Natural killer cell (primary cell): ENCODE data around the gene ZSWIM6. TPM values are rescaled to one million over a fixed set of nuclear protein-coding genes. Genes with fewer than 3 reads are reported as not detected.

Experiments
- ATAC-seq, 3 donors: fragments of 150-1000 bp in 2 of 3; fragments of 200-7000 bp in 1 of 3; cut with Tn5 transposase; 1 replicate in 1 of 3; 2 replicates in 2 of 3; pipeline ENCODE4 v1.10.0; 2021; ENCODE audit warnings: mild to moderate bottlenecking in 2 of 3, moderate library complexity in 2 of 3
- DNase-seq, 2 donors: peaks; one replicate each; pipeline versions ENCODE4 v3.0.0 to v3.0.0-alpha.2; 2013 to 2021; ENCODE audit warnings: mixed read lengths in 1 of 2
- H3K27ac ChIP-seq: one replicate; pipeline ENCODE4 v1.5.1; 2013; ENCODE audit warnings: mild to moderate bottlenecking, low read length
- H3K27me3 ChIP-seq: one replicate; pipeline ENCODE4 v1.6.1; 2013; ENCODE audit warnings: low read length; ENCODE audit not compliant: control insufficient read depth, insufficient read depth
- H3K36me3 ChIP-seq: one replicate; pipeline ENCODE4 v1.6.1; 2013; ENCODE audit warnings: low read length; ENCODE audit not compliant: control insufficient read depth, insufficient read depth
- H3K4me1 ChIP-seq: one replicate; pipeline ENCODE4 v1.6.1; 2013; ENCODE audit warnings: low read length; ENCODE audit not compliant: control insufficient read depth, insufficient read depth
- H3K4me3 ChIP-seq: one replicate; pipeline ENCODE4 v1.5.1; 2013; ENCODE audit warnings: low read length
- H3K9me3 ChIP-seq: one replicate; pipeline ENCODE4 v1.6.1; 2013; ENCODE audit warnings: low read length; ENCODE audit not compliant: control insufficient read depth, insufficient read depth
- H3K27ac Mint-ChIP-seq, 2 donors: one replicate each; pipeline ENCODE4 v1.8.0; 2022; ENCODE audit warnings: mild to moderate bottlenecking in 2 of 2, mixed read lengths in 2 of 2, moderate library complexity in 1 of 2
- H3K27me3 Mint-ChIP-seq, 2 donors: one replicate each; pipeline ENCODE4 v1.8.0; 2022; ENCODE audit warnings: low read depth in 2 of 2, mixed read lengths in 2 of 2
- H3K36me3 Mint-ChIP-seq: one replicate; pipeline ENCODE4 v1.8.0; 2022; ENCODE audit warnings: mixed read lengths
- H3K4me1 Mint-ChIP-seq, 2 donors: one replicate each; pipeline ENCODE4 v1.8.0; 2022; ENCODE audit warnings: mixed read lengths in 2 of 2
- H3K4me3 Mint-ChIP-seq: one replicate; pipeline ENCODE4 v1.8.0; 2022; ENCODE audit warnings: mild to moderate bottlenecking, moderate library complexity, mixed read lengths
- H3K9me3 Mint-ChIP-seq, 2 donors: one replicate each; pipeline ENCODE4 v1.8.0; 2022; ENCODE audit warnings: mixed read lengths in 2 of 2
- WGBS: methylation state at CpG from one replicate; pipeline ENCODE4 v1.1.7; 2013; ENCODE audit warnings: missing lambda C conversion rate; ENCODE audit not compliant: insufficient coverage; 5-methylcytosine and 5-hydroxymethylcytosine counted together
- intact Hi-C: fragments of 100-400 bp; cut with micrococcal nuclease; formaldehyde crosslinking; loops from one replicate; pipeline ENCODE4 v1.14.2; 2022
- total RNA-seq, 4 donors: library from RNA; stranded (reverse); fragments of 120-200 nt in 1 of 4; gene quantifications; one replicate each; pipeline versions ENCODE4 v1.2.3 to v1.2.4, GENCODE V29; 2013 to 2022
- TF ChIP-seq, protein P1 (sequence below): fragments of 200-600 bp; IDR thresholded peaks from one replicate; pipeline ENCODE4 v1.8.0; 2022; ENCODE audit warnings: antibody characterized with exemption

The ZSWIM6 gene
- total RNA-seq, 3 donors from 2014 or later (not counting 1 experiment from before 2014, with no cell fraction given) = 8.7 to 11.4 (median 10.5) TPM

DNA sequence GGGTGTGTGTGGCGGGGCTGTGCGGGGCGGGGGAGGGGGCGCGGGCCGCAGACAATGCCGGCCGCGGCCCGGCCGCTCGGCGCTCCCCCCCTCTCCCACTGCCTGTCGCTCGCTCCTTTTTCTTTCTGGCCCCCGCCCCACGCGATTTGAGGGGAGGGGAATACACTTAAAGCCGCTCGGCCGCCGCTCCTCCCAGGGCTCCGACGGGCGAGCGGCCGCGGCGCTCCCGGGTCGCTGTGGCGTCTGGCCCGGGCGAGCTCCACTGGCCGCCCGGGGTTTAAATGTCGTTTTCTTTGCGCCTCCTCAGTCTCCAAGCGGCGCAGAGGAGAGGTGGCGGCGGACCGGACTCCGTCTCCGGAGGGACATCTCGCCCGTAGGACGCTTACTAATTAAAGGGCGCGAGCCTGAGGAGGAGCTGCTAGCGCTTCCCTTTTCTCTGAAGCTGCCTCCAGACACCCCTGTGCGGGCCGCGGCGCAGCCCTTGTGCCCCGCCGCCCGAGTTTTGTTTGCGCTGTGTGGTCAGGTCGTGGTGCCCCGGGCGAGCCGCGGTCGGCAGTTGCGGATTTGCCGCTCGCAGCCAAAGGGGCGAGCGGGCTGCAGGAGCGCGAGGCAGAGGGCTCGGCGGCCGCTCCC lies 1.4 kb downstream of the ZSWIM6 start:
- no peaks in the 10 kb centered on the region for H3K36me3 ChIP-seq
- no peaks in the 10 kb centered on the region for H3K9me3 ChIP-seq
- Mint-ChIP-seq H3K9me3 (no peaks in the 10 kb centered on the region), H3K4me1 (peaks cover 43 to 44% of the 10 kb centered on the region in 2 donors), H3K36me3 (no peaks in the 10 kb centered on the region), H3K27me3 (peaks cover 11 to 24% of the 10 kb centered on the region in 2 donors), H3K27ac (peak overlapping the region; percentile 81 to 99), H3K4me3 (peak overlapping the region; percentile 91)
- ATAC-seq (no peak), DNase-seq (peak; percentile 41 to 53)
- no peak overlapping the region for H3K27ac ChIP-seq
- intact Hi-C loops = loop anchor here (2.0 kb wide), 1 partner anchor 171 kb away; the partner anchor contains the start of gene SMIM15
- WGBS = under 1% methylated on average over 73 of the region's 75 CpGs
- H3K27me3 ChIP-seq = no peaks in the 10 kb centered on the region
- TF ChIP-seq, protein P1, sequence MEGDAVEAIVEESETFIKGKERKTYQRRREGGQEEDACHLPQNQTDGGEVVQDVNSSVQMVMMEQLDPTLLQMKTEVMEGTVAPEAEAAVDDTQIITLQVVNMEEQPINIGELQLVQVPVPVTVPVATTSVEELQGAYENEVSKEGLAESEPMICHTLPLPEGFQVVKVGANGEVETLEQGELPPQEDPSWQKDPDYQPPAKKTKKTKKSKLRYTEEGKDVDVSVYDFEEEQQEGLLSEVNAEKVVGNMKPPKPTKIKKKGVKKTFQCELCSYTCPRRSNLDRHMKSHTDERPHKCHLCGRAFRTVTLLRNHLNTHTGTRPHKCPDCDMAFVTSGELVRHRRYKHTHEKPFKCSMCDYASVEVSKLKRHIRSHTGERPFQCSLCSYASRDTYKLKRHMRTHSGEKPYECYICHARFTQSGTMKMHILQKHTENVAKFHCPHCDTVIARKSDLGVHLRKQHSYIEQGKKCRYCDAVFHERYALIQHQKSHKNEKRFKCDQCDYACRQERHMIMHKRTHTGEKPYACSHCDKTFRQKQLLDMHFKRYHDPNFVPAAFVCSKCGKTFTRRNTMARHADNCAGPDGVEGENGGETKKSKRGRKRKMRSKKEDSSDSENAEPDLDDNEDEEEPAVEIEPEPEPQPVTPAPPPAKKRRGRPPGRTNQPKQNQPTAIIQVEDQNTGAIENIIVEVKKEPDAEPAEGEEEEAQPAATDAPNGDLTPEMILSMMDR = no peak
- peaks cover 11% of the 10 kb centered on the region for H3K4me1 ChIP-seq
- H3K4me3 ChIP-seq = peak overlapping the region; percentile 72

DNA sequence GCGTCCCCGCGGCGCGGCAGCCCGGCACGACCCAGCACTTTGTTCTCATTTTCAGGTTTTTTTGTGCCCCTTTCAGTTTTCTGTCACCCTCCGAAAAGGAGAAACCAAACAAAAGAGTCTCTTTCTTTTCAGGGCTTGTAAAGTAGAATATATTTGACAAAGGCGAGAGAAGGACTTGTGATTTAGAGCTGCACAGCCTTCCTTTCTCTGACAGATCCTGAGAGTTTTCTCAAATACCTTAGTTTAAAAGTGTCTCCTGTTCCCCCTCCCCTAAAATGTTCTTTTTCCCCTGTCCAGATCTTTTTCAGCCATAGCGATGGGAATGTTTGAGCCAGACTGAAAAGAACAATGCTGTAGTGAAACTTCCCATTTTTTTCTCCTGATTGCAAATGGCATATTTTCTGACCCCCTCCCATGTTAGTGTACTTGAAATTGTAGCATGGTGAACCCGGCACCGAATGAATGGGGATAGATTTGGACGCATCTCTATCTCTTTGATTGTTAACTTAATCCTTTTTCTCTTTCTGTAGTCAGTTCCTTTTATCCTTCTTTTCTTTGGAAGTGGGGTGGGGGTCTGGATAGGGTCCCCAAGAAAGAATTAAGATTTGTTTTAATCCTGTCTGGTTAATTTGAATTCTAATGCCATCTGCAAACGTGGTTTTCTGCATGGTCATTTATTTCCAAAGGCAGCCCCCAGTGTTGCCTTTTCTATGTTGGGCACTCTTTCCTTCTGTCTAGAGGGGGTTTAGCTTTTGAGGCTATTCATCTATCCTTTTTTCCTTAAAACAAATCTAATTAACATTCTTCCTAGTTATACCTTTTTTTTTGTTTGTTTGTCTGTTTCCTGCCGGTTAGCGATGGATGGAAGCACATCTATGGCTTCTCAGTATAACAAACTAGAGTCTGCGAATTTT lies 2.2 kb downstream of the ZSWIM6 start:
- H3K9me3 Mint-ChIP-seq = no peaks in the 10 kb centered on the region
- peaks cover 35 to 45% of the 10 kb centered on the region in 2 donors for H3K4me1 Mint-ChIP-seq
- DNase-seq (no peak), ATAC-seq (no peak)
- peak overlapping the region; percentile 72 for H3K4me3 ChIP-seq
- no peaks in the 10 kb centered on the region for H3K9me3 ChIP-seq
- H3K4me3 Mint-ChIP-seq = peak overlapping the region; percentile 91
- H3K27ac ChIP-seq = no peak overlapping the region
- no peaks in the 10 kb centered on the region for H3K27me3 ChIP-seq
- no peaks in the 10 kb centered on the region for H3K36me3 ChIP-seq
- intact Hi-C loops = loop anchor here (2.0 kb wide), 1 partner anchor 171 kb away; the partner anchor contains the start of gene SMIM15
- 30% methylated on average over 12 of the region's 17 CpGs for WGBS
- peak overlapping the region; percentile 81 to 99 for H3K27ac Mint-ChIP-seq
- TF ChIP-seq, protein P1 = no peak
- H3K27me3 Mint-ChIP-seq = peaks cover 4 to 17% of the 10 kb centered on the region in 2 donors
- peaks cover 10% of the 10 kb centered on the region for H3K4me1 ChIP-seq
- no peaks in the 10 kb centered on the region for H3K36me3 Mint-ChIP-seq

DNA sequence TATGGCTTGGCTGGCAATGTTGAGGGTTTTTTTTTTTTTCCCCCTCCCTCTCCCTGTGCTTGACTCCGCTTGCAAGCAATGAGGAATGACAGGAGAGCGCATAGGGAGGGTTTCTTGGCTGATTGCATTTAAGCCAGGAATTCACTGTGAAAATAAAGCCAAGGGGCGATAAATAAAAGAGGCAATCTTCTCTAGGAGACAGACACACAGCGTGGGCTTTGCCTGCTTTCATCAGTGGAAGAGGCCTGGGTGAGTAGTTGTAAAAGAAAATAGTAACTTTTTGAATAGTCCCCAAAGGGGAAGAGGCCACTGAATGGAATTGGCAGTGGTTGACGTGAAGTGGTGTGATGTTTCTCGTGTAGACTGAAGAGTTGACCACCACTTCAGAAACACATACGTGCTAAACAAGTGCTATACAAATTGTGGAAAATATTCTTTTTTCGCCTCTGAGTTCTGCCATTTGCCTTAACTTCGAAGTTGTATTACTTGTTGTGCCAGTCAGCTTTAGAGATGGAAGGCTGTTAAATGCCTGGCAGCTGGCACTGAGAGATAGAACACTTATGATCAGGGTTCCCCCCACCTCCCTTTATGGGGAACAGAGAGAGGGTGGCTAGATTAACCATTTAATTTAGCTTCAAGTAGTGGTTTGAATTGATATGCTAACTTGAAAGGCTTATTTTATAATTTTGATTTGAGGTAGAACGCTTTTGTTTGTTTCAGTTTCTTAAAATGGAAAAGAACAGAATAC lies 3.0 kb downstream of the ZSWIM6 start:
- 88% methylated on average over 10 of the region's 10 CpGs for WGBS
- no peaks in the 10 kb centered on the region for H3K9me3 ChIP-seq
- peaks cover 27 to 41% of the 10 kb centered on the region in 2 donors for H3K4me1 Mint-ChIP-seq
- peaks cover 0 to 11% of the 10 kb centered on the region in 2 donors for H3K27me3 Mint-ChIP-seq
- intact Hi-C loops = no loop called here
- peaks cover 6% of the 10 kb centered on the region for H3K4me1 ChIP-seq
- H3K27ac ChIP-seq = no peak overlapping the region
- TF ChIP-seq, protein P1 = no peak
- H3K36me3 ChIP-seq = no peaks in the 10 kb centered on the region
- ATAC-seq = no peak
- H3K27me3 ChIP-seq = no peaks in the 10 kb centered on the region
- peak overlapping the region; percentile 91 for H3K4me3 Mint-ChIP-seq
- H3K9me3 Mint-ChIP-seq = no peaks in the 10 kb centered on the region
- no peaks in the 10 kb centered on the region for H3K36me3 Mint-ChIP-seq
- no peak for DNase-seq
- peak overlapping the region; percentile 81 to 99 for H3K27ac Mint-ChIP-seq
- no peak overlapping the region for H3K4me3 ChIP-seq
